Raji (cell line): ENCODE measurements around the gene KRTAP19-7.

ENCODE experiments used
- POLR2A ChIP-seq: IDR thresholded peaks from 2 replicates; pipeline ENCODE4 v1.6.1; 2011; ENCODE audit warnings: low read depth, low read length, control low read depth; ENCODE audit not compliant: insufficient read depth

Gene KRTAP19-7

DNA sequence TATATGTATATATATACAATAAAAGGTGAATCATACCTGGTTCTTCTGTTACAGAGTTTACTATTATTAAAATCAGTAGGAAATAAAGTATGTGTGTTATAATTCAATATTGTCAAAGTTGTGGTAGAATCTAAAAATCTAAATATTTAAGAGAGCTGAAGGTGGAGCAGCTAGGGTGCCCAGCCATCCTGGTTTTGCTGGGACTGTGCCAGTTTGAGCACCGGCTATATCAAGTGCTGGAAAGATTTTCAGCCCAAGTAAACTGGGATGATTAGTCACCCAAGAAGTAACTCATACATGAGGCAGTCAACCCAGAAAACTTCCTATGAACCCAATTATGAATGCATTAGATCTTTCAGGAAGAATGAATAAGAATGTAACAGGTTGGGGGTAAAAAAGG is 42.2 kb downstream of the KRTAP19-7 start:
- no peak for TF ChIP-seq POLR2A

DNA sequence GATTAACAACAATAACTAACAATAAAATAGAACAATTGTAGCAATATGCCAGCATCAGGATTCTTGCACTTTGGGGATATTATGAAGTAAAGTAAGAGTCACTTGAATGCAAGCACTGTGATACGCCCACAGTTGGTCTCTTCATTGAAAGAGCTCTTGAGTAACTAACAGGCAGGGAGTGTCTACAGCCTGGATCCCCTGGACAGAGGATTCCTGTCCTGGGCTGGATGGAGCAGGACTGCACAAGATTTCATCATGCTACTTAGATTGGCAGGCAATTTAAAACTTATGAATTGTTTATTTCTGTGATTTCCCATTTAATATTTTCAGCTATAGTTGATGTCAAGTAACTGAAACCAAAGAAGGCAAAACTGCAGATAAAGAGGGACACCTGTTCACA is 45.4 kb downstream of the KRTAP19-7 start:
- no peak for TF ChIP-seq POLR2A
